ENCODE data around the gene TNNC1. TPM values are rescaled to one million over a fixed set of nuclear protein-coding genes. Genes with fewer than 3 reads are reported as not detected.

TNNC1 gene
- total RNA-seq, 1 experiment from 2014 or later, result not detected

DNA sequence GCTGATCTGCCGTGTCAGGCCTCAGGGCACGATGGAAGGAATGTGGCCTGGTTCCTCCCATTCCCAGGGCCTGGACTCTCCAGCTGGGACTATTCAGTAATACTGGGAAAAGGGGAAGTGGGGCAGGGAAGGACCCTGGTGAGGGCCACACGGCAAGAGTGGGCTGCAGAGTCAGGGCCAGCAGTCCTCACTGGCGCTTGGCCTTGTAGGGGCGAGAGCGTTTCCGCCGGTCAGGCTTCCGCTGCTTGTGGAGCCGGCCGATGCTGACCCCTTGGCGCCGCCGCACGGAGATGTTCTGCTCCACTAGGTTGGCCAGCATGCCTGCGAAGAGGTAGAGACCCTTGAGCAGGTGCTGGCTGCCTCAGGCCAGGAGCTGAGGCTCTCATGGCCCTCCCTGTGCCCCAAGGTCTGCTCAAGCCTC is 51.7 kb downstream of the TNNC1 start:
- DNase-seq (ENCODE audit: low read depth), result no peak

DNA sequence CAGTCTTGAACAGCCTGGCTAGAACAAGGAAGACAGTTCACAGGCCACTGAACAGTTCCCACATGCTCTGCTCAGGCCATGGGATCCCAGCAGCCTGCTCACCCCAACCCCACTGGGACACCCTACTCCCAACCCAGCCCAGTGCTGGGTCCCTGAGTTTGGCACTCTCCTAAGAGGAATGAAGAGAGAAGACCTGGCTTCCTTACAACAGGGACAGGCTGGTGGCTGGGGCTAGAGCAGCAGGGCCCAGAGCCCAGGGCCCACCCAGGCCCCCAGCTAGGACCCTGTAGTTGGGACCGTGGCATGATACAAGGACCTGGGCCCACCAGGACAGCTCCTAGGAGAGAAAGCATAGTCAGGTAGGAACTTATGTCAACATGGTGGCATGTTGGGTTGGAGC is 52.3 kb downstream of the TNNC1 start:
- DNase-seq (ENCODE audit: low read depth), result no peak

Other genes with a start within 250 kb of the TNNC1 start
- gene TLR9, start 228.4 kb downstream of the TNNC1 start, total RNA-seq (2014; rRNA removed; shearing (Covaris generic)), result not detected in 2 replicates
- gene TWF2, start 214.9 kb downstream of the TNNC1 start, total RNA-seq (2014; rRNA removed; shearing (Covaris generic)), result 180 and 202 TPM in 2 replicates
- gene PPM1M, start 208.3 kb downstream of the TNNC1 start, total RNA-seq (2014; rRNA removed; shearing (Covaris generic)), result 1.5 and 1.8 TPM in 2 replicates
- 67.2 and 72.9 TPM in 2 replicates for gene WDR82, start 175.4 kb downstream of the TNNC1 start, total RNA-seq (2014; rRNA removed; shearing (Covaris generic))
- gene GLYCTK, start 166.2 kb downstream of the TNNC1 start, total RNA-seq (2014; rRNA removed; shearing (Covaris generic)), result 19.1 and 26.5 TPM in 2 replicates
- 0.10 TPM in 2 replicates for gene DNAH1, start 137.7 kb downstream of the TNNC1 start, total RNA-seq (2014; rRNA removed; shearing (Covaris generic))
- 90.4 and 103 TPM in 2 replicates for gene BAP1, start 44.0 kb downstream of the TNNC1 start, total RNA-seq (2014; rRNA removed; shearing (Covaris generic))
- gene PHF7, start 43.4 kb downstream of the TNNC1 start, total RNA-seq (2014; rRNA removed; shearing (Covaris generic)), result 6.0 and 6.3 TPM in 2 replicates
- 0.43 and 0.53 TPM in 2 replicates for gene SEMA3G, start 8.9 kb downstream of the TNNC1 start, total RNA-seq (2014; rRNA removed; shearing (Covaris generic))
- 19.1 and 21.0 TPM in 2 replicates for gene NISCH, start 1.6 kb upstream of the TNNC1 start, total RNA-seq (2014; rRNA removed; shearing (Covaris generic))
- gene STAB1, start 41.3 kb upstream of the TNNC1 start, total RNA-seq (2014; rRNA removed; shearing (Covaris generic)), result not detected in 2 replicates
- 94.1 and 122 TPM in 2 replicates for gene NT5DC2, start 79.8 kb upstream of the TNNC1 start, total RNA-seq (2014; rRNA removed; shearing (Covaris generic))
- gene UQCC5, start 82.6 kb upstream of the TNNC1 start, total RNA-seq (2014; rRNA removed; shearing (Covaris generic)), result 10.5 and 18.4 TPM in 2 replicates
- gene PBRM1, start 231.9 kb upstream of the TNNC1 start, total RNA-seq (2014; rRNA removed; shearing (Covaris generic)), result 33.9 and 40.8 TPM in 2 replicates
- 138 and 161 TPM in 2 replicates for gene GNL3, start 232.0 kb upstream of the TNNC1 start, total RNA-seq (2014; rRNA removed; shearing (Covaris generic))